HFFc6 (cell line): ENCODE data around the gene CAMK2G. TPM values are rescaled to one million over a fixed set of nuclear protein-coding genes. Genes with fewer than 3 reads are reported as not detected.

Experiments used
- DNase-seq: peaks from one replicate; pipeline ENCODE4 v3.0.0-alpha.2; 2018
- H3K27ac Mint-ChIP-seq: 2 replicates; pipeline ENCODE4 v1.8.0; 2020; ENCODE audit warnings: mild to moderate bottlenecking, mixed read lengths
- H3K27me3 Mint-ChIP-seq: 2 replicates; pipeline ENCODE4 v1.8.0; 2021; ENCODE audit warnings: mild to moderate bottlenecking, moderate library complexity, mixed read lengths; ENCODE audit not compliant: insufficient read depth
- H3K36me3 Mint-ChIP-seq: 2 replicates; pipeline ENCODE4 v1.8.0; 2021; ENCODE audit warnings: low read depth, mixed read lengths
- H3K4me1 Mint-ChIP-seq: 2 replicates; pipeline ENCODE4 v1.8.0; 2020; ENCODE audit warnings: low read depth, mixed read lengths
- H3K4me3 Mint-ChIP-seq: 2 replicates; pipeline ENCODE4 v1.8.0; 2020; ENCODE audit warnings: mild to moderate bottlenecking, moderate library complexity, mixed read lengths
- H3K9me3 Mint-ChIP-seq: 2 replicates; pipeline ENCODE4 v1.8.0; 2020; ENCODE audit warnings: mild to moderate bottlenecking, mixed read lengths
- total RNA-seq, 6 experiments: library from RNA; stranded (reverse); fragmentation: NEBNext Ultra II Directional; extraction: Animal tissue kit (Norgen Biotek cat#: 25700); gene quantifications; 2 replicates in 1 of 6; 3 replicates in 5 of 6; pipeline ENCODE4 v1.2.3, GENCODE V29; 2021
- TF ChIP-seq, protein P1 (sequence below): fragments of 200-600 bp; sonication (generic); IDR thresholded peaks from 2 replicates; pipeline ENCODE4 v1.5.0; 2021; ENCODE audit warnings: antibody characterized with exemption, mild to moderate bottlenecking

The CAMK2G gene
- total RNA-seq, 6 experiments from 2014 or later = 24.6 to 33.1 (median 28.1) TPM

DNA sequence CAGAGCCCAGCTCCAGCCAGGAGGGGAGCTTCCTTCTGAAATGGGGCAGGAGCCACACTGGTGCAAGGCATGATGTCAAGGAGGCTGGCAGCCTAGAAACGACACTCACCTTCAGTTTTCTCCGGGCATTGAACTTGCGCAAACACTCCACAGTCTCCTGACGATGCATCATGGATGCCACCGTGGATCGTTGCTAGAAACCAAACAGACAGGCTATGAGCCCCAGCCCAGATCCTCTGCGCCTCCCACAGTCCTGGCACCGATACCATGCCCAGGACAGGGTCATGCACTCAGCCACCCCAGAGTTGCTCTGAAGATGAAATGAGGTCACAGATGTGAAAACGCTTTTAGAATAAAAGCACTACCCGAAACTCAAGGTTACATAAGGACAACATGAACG is 32.0 kb downstream of the CAMK2G start:
- TF ChIP-seq, protein P1, sequence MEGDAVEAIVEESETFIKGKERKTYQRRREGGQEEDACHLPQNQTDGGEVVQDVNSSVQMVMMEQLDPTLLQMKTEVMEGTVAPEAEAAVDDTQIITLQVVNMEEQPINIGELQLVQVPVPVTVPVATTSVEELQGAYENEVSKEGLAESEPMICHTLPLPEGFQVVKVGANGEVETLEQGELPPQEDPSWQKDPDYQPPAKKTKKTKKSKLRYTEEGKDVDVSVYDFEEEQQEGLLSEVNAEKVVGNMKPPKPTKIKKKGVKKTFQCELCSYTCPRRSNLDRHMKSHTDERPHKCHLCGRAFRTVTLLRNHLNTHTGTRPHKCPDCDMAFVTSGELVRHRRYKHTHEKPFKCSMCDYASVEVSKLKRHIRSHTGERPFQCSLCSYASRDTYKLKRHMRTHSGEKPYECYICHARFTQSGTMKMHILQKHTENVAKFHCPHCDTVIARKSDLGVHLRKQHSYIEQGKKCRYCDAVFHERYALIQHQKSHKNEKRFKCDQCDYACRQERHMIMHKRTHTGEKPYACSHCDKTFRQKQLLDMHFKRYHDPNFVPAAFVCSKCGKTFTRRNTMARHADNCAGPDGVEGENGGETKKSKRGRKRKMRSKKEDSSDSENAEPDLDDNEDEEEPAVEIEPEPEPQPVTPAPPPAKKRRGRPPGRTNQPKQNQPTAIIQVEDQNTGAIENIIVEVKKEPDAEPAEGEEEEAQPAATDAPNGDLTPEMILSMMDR = no peak
- Mint-ChIP-seq H3K27ac (no peak overlapping the region), H3K27me3 (peaks cover 5% of the 10 kb centered on the region; the same call in 1 of the 2 replicates), H3K36me3 (peaks cover 30% of the 10 kb centered on the region), H3K4me3 (no peak overlapping the region), H3K9me3 (no peaks in the 10 kb centered on the region), H3K4me1 (peaks cover 36% of the 10 kb centered on the region)
- DNase-seq = no peak

DNA sequence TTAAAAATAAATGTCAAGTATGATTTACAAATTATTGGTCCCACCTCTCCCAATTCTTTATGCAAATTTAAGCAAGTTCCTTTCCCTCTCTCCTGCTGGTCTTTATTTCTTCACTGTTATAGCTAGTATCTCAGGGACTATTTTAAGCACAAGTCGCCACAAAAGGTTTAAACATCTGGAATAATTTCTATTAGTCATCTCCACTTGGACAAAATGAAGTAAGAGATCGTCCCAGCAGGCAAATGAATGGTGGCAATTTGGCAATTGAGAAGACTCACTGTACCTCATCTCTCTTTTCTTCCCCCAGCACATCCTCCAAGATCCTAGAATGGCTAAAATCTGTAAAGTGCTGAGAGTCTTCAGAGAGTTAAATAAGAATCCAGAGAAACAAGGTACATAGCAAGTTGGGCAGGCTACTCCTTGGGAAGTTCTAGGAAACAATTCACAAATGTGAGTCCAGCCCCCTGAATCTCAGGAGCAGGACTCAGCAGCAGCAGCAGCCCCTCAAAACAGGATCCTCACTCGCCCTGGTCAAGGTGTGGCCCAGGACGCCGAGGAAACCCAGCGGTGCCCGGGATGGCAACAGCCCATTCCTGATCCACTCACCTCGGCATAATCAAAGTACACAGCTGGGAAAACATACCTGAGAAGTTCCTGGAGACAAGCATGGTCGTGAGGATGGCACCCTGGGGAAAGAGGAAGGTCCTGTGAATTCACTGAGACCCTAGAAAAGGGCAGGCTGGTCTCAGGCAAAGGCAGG is 32.6 kb downstream of the CAMK2G start:
- peaks cover 28% of the 10 kb centered on the region for H3K36me3 Mint-ChIP-seq
- H3K27ac Mint-ChIP-seq = no peak overlapping the region
- H3K27me3 Mint-ChIP-seq = peaks cover 5% of the 10 kb centered on the region; the same call in 1 of the 2 replicates
- TF ChIP-seq, protein P1 = no peak
- peaks cover 42% of the 10 kb centered on the region for H3K4me1 Mint-ChIP-seq
- no peak overlapping the region for H3K4me3 Mint-ChIP-seq
- no peak for DNase-seq
- H3K9me3 Mint-ChIP-seq = no peaks in the 10 kb centered on the region

DNA sequence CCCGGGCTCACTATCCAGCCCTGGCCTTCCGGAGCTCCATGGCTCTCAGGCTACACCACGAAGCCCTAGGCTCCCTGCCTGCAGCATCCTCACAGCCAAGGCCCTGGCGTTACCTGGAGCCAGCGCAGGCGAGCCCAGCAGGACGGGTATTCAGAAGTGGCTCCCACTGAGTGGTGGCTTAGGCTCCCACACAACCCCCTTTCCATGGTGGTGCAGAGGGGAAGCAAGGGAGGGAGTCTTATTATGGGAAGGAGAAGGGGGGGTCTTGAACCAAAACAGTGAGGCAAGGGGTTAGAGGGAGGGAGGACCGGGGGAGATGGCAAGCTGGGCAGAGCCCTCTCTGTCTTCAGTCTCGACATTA is 33.3 kb downstream of the CAMK2G start:
- no peak for DNase-seq
- Mint-ChIP-seq H3K27me3 (peaks cover 3% of the 10 kb centered on the region; the same call in 1 of the 2 replicates), H3K4me3 (no peak overlapping the region), H3K27ac (no peak overlapping the region), H3K4me1 (peaks cover 49% of the 10 kb centered on the region), H3K9me3 (no peaks in the 10 kb centered on the region), H3K36me3 (peaks cover 23% of the 10 kb centered on the region)
- TF ChIP-seq, protein P1 = no peak

DNA sequence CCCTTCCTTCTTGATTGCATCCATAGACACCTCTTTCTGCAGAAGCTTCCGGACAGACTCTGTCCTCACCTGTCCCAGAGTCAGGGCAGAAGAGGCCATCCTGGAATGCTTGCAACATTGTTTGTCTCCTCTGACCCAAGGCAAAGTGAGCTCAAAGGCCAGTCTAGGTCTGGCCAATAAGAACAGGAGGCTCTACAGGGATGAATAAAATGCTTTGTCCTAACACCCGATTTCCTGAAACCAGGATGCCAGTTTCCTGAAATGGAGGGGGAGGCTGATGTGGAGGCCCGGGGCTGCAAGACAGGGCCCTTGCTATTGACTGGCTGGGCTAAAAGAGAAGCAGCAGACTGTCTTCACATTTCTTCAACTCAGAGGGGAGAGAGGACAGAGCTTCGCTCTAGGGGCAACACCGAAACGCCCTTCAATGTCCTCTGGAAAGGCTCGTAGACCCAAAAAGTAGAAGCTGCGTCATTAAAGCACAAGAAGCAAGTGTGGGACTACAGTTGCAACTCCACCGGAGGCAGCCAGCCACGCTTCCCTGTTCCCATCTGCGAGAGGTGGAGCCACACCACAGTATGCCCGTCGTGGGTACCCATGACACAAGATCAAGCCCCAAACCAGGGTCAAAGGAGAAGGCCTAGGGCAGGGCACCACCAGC is 33.8 kb downstream of the CAMK2G start:
- peaks cover 3% of the 10 kb centered on the region; the same call in 1 of the 2 replicates for H3K27me3 Mint-ChIP-seq
- peaks cover 49% of the 10 kb centered on the region for H3K4me1 Mint-ChIP-seq
- H3K9me3 Mint-ChIP-seq = no peaks in the 10 kb centered on the region
- H3K4me3 Mint-ChIP-seq = no peak overlapping the region
- peaks cover 22% of the 10 kb centered on the region for H3K36me3 Mint-ChIP-seq
- H3K27ac Mint-ChIP-seq = no peak overlapping the region; the same call in 1 of the 2 replicates
- DNase-seq = no peak
- TF ChIP-seq, protein P1 = no peak

DNA sequence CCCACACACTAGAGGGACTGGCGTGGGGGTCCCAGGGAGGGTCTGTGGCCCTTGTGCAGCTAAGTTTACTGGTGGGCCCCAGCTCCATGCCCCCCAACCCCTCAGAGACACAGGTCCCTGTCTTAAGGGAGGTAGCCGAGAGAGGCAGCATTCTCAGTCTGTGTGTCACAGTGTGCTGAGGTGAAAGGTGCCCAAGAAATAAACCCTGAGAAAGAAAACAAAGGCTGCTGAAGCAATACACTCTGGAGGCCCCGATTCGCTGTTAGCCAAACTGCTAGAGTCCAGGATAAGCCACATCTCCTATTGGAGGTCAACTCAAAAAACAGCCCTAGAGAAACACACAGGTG is 34.3 kb downstream of the CAMK2G start:
- Mint-ChIP-seq H3K36me3 (peaks cover 22% of the 10 kb centered on the region), H3K4me3 (no peak overlapping the region), H3K27ac (no peak overlapping the region; the same call in 1 of the 2 replicates), H3K4me1 (peaks cover 49% of the 10 kb centered on the region), H3K9me3 (no peaks in the 10 kb centered on the region), H3K27me3 (peaks cover 3% of the 10 kb centered on the region; the same call in 1 of the 2 replicates)
- TF ChIP-seq, protein P1 = no peak
- no peak for DNase-seq
